Measurements from ENCODE around the gene TSGA10.
"Not testable (repeated sequence)": the region's sequence is repeated elsewhere in the genome, so short reads cannot be mapped to it uniquely, and the experiment has no call there.

DNA sequence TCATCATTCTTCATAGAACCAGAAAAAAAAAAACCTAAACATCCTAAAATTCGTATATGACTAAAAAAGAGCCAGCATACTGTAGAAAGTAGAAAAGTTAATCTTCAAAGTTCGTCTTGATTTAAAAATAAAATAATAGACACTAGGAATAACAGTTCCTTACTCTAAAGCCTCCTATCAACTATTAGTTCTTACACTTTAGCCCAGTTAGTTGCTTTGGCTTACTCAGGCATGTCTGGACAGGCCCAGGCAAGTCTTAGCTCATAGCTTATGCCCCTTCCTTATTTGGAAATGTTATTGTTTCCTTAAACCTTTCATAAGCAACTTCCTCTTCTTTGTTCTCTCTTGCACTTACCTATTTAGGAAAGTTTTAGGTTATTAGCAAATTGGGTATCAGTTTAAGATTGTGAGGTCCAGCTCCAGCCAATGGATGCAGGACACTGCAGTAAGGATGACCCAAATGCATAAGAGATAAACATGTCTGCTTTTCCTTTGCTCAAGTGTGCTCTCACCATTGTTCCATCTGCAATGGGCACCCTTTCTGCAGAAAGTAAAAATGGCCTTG lies 113.9 kb downstream of the TSGA10 start:
- TF ChIP-seq, protein P1, sequence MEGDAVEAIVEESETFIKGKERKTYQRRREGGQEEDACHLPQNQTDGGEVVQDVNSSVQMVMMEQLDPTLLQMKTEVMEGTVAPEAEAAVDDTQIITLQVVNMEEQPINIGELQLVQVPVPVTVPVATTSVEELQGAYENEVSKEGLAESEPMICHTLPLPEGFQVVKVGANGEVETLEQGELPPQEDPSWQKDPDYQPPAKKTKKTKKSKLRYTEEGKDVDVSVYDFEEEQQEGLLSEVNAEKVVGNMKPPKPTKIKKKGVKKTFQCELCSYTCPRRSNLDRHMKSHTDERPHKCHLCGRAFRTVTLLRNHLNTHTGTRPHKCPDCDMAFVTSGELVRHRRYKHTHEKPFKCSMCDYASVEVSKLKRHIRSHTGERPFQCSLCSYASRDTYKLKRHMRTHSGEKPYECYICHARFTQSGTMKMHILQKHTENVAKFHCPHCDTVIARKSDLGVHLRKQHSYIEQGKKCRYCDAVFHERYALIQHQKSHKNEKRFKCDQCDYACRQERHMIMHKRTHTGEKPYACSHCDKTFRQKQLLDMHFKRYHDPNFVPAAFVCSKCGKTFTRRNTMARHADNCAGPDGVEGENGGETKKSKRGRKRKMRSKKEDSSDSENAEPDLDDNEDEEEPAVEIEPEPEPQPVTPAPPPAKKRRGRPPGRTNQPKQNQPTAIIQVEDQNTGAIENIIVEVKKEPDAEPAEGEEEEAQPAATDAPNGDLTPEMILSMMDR (IDR thresholded peaks at IDR 0.05) = not testable (repeated sequence)
- TF ChIP-seq POLR2A (IDR thresholded peaks at IDR 0.05) = not testable (repeated sequence)
